Lung (tissue), 12 donors: Measurements from ENCODE around the gene CYTH1. TPM values are rescaled to one million over a fixed set of nuclear protein-coding genes. Genes with fewer than 3 reads are reported as not detected.
A peak's percentile ranks its signal among the peaks of the same experiment; 100 is the strongest.

Experiments used
- ATAC-seq: fragments of 200-7000 bp; cut with Tn5 transposase; one replicate; pipeline ENCODE4 v1.9.1; 2020; ENCODE audit warnings: moderate number of reproducible peaks; ENCODE audit not compliant: insufficient read depth, low FRiP score
- DNase-seq, 3 donors: peaks; one replicate each; pipeline ENCODE4 v3.0.0-alpha.2; 2013 to 2017
- H3K27ac ChIP-seq, 2 donors: one replicate each; pipeline ENCODE4 v1.5.1; 2013; ENCODE audit warnings: mild to moderate bottlenecking in 2 of 2, moderate library complexity in 2 of 2, control low read depth in 1 of 2, inconsistent platforms in 1 of 2, low read depth in 1 of 2, low read length in 1 of 2
- H3K27me3 ChIP-seq, 3 donors: one replicate each; pipeline ENCODE4 v1.5.1; 2013; ENCODE audit warnings: low read length in 2 of 3; ENCODE audit not compliant: control insufficient read depth in 3 of 3, insufficient read depth in 3 of 3
- H3K36me3 ChIP-seq, 4 donors: one replicate each; pipeline ENCODE4 v1.5.1; 2013; ENCODE audit warnings: low read length in 4 of 4, mild to moderate bottlenecking in 1 of 4, moderate library complexity in 1 of 4; ENCODE audit not compliant: control insufficient read depth in 4 of 4, insufficient read depth in 4 of 4
- H3K4me1 ChIP-seq, 5 donors: one replicate each; pipeline ENCODE4 v1.5.1; 2013; ENCODE audit warnings: low read length in 5 of 5, mild to moderate bottlenecking in 2 of 5, moderate library complexity in 1 of 5; ENCODE audit not compliant: control insufficient read depth in 5 of 5, insufficient read depth in 5 of 5
- H3K4me3 ChIP-seq: one replicate; pipeline ENCODE4 v1.5.1; 2013; ENCODE audit warnings: mild to moderate bottlenecking, control low read depth, moderate library complexity
- H3K9ac ChIP-seq, 2 donors: one replicate each; pipeline ENCODE4 v1.5.1; 2013; ENCODE audit warnings: low read length in 2 of 2, control low read depth in 1 of 2; ENCODE audit not compliant: insufficient read depth in 1 of 2
- H3K9me3 ChIP-seq, 4 donors: one replicate each; pipeline ENCODE4 v1.5.1; 2013; ENCODE audit warnings: low read length in 3 of 4, mild to moderate bottlenecking in 1 of 4, moderate library complexity in 1 of 4; ENCODE audit not compliant: control insufficient read depth in 4 of 4, insufficient read depth in 3 of 4
- WGBS, 2 donors: extraction: QIAGEN DNeasy Blood & Tissue Kit; methylation state at CpG; one replicate each; pipeline ENCODE4 v1.1.7; 2013; 5-methylcytosine and 5-hydroxymethylcytosine counted together
- polyA plus RNA-seq, 2 donors: library from polyadenylated mRNA; stranded (reverse); fragments of 200-250 nt; gene quantifications; one replicate each; pipeline ENCODE4 v1.2.1, GENCODE V29; 2013
- total RNA-seq, 2 donors: library from RNA; depleted of rRNA in 1 of 2; stranded (reverse); fragments of >200 nt in 1 of 2; gene quantifications; one replicate each; pipeline ENCODE4 v1.2.1, GENCODE V29; 2014 to 2021
- TF ChIP-seq, protein P1 (sequence below): IDR thresholded peaks from 2 replicates; pipeline ENCODE4 v1.5.1; 2012; ENCODE audit warnings: mild to moderate bottlenecking; ENCODE audit errors: control extremely low read depth, extremely low read depth
- donor health status: control.
- donor health status: control.
- donor health status: Bipolar disorder and iron deficiency.
- donor health status: healthy.
- donor health status: DM: yes; HTN: yes; CAD: no.

CYTH1 gene
- total and polyA plus RNA-seq, 4 donors = 50.5 to 97.2 (median 76.0) TPM

DNA sequence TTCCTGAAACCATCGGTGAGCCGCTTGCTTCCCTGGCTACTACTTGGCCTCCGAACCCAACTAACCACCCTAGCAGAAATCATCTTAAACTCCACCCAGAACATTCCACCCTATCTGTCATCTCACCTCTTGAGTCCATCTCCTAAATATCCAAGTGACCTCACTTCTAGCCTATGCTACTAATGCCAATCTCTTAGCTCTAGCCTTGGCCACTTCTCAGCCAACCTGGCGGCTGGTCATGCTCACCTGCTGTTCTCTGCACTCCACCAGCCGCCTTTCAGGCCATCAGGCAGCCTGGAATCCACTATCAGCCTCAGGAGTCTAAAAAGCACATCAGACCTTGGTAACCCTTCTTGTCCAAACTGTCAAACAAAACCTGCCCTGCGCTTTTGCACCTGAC lies 11.9 kb upstream of the CYTH1 start:
- TF ChIP-seq, protein P1, sequence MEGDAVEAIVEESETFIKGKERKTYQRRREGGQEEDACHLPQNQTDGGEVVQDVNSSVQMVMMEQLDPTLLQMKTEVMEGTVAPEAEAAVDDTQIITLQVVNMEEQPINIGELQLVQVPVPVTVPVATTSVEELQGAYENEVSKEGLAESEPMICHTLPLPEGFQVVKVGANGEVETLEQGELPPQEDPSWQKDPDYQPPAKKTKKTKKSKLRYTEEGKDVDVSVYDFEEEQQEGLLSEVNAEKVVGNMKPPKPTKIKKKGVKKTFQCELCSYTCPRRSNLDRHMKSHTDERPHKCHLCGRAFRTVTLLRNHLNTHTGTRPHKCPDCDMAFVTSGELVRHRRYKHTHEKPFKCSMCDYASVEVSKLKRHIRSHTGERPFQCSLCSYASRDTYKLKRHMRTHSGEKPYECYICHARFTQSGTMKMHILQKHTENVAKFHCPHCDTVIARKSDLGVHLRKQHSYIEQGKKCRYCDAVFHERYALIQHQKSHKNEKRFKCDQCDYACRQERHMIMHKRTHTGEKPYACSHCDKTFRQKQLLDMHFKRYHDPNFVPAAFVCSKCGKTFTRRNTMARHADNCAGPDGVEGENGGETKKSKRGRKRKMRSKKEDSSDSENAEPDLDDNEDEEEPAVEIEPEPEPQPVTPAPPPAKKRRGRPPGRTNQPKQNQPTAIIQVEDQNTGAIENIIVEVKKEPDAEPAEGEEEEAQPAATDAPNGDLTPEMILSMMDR = no peak
- Histone ChIP-seq H3K4me1 (peaks cover 3 to 35% (median 27%) of the 10 kb centered on the region in 5 donors), H3K27me3 (no peaks in the 10 kb centered on the region), H3K27ac (no peak overlapping the region), H3K9me3 (peaks cover 0 to 4% (median 0%) of the 10 kb centered on the region in 4 donors), H3K4me3 (no peak overlapping the region), H3K36me3 (peaks cover 19 to 36% (median 28%) of the 10 kb centered on the region in 4 donors), H3K9ac (no peak overlapping the region)
- no peak for ATAC-seq
- WGBS, 2 donors = 79 to 95% methylated on average over 6 of the region's 6 CpGs
- no peak for DNase-seq

DNA sequence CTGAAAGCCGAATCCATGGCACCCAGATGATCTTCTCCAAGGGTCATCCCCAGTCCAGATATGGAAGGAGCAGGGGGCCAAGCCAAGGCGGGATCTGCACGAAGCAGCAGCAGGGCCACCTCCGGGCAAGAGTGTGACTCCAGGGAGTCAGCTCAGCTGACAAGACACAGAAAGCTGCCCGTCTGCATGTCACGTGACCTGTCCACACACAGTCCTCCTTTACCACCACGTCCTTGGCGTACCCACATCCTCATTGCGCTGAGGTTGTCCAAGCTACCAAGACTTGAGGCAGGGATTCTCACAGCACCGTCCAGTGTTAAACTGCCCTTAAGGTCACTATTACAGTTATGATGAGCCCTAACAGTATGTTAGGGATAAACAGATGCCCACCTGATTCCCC lies 11.3 kb upstream of the CYTH1 start:
- peaks cover 0 to 4% (median 0%) of the 10 kb centered on the region in 4 donors for H3K9me3 ChIP-seq
- peaks cover 3 to 40% (median 30%) of the 10 kb centered on the region in 5 donors for H3K4me1 ChIP-seq
- ATAC-seq (no peak), DNase-seq (no peak)
- no peak overlapping the region for H3K9ac ChIP-seq
- 82 to 87% methylated on average over 10 of the region's 10 CpGs for WGBS, 2 donors
- H3K27me3 ChIP-seq = no peaks in the 10 kb centered on the region
- H3K36me3 ChIP-seq = peaks cover 15 to 33% (median 26%) of the 10 kb centered on the region in 4 donors
- TF ChIP-seq, protein P1 = no peak
- H3K4me3 ChIP-seq = no peak overlapping the region
- no peak overlapping the region for H3K27ac ChIP-seq

DNA sequence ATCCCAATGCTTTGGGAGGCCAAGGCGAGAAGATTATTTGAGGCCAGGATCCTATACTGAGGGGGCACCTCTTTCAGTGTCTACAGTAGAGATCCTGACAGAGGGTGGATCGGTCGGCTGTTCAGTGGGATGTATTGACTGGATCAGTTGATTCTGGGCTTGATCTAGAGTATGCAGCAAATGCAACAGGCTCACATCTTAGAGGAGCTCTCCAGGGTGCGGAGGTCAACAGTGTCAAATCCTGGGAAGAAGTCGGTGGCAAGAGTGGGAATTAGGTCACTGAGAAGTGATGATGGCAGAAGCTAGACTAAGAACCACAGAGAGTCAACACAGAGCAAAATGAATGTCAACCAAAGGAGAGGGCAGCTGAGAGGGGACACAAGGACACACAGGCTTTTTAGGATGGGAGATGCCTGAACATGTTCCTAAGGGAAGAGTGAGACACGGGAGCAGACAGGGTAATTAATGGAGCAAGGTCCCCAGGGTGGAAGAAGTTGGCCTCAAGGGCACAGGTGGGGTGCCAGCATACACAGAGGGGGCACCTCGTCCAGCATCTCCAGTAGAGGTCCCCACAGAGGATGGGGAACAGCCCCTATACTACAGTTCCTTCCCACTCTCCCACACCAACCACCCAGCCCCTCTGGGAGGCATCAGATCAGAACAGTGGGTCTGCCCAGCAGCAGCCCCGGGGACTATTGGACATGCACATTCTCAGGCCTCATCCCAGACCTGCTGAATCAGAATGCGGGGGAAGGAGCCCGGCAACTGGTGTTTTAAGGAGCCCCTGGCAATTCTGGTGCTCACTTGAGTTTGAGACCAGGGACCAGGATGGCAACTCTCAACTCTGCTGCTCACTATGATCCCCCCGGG lies 10.0 kb upstream of the CYTH1 start:
- peak overlapping the region in 1 of 2 donors; percentile 37 for H3K27ac ChIP-seq
- H3K27me3 ChIP-seq = no peaks in the 10 kb centered on the region
- H3K9me3 ChIP-seq = no peaks in the 10 kb centered on the region
- DNase-seq = no peak
- H3K4me1 ChIP-seq = peaks cover 3 to 42% (median 30%) of the 10 kb centered on the region in 5 donors
- 87 to 91% methylated on average over 11 of the region's 11 CpGs for WGBS, 2 donors
- H3K9ac ChIP-seq = peak overlapping the region in 1 of 2 donors; percentile 34
- H3K36me3 ChIP-seq = peaks cover 5 to 23% (median 17%) of the 10 kb centered on the region in 4 donors
- ATAC-seq = no peak
- TF ChIP-seq, protein P1 = no peak
- no peak overlapping the region for H3K4me3 ChIP-seq
